Measurements from ENCODE around the gene ARFGAP2. TPM values are rescaled to one million over a fixed set of nuclear protein-coding genes. Genes with fewer than 3 reads are reported as not detected.

Gene ARFGAP2
- polyA plus RNA-seq, 1 of the 3 experiments (the other 2 are of a cell fraction), result 52.5 TPM

DNA sequence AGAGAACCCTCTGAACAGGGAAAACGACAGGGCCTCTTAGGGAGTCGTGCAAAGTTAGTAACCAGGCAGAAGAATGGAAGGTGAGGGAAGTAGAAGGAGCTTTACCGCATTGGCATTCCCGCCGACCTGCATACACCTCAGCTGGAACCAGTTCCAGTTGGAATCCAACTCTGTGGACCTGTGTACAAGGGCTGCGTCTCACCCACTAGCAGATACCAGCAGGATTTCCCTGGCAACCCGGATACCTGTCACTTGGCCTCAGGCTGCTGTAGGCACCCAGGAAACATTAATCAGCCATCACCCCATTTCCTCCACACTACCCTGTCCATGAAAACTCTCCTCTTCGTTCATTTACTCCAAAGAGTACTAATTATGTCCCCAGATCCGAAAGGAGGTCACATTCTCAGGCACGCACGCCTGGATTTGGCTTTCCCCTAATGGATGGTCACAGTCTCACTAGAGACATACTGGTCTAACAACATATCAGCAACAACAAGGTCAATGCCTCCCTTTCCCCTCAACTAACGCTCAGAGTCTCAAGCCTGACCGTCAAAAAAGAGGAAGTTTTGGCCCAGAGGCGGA is 842 bp downstream of the ARFGAP2 start (continued):
- TF ChIP-seq, protein P1, sequence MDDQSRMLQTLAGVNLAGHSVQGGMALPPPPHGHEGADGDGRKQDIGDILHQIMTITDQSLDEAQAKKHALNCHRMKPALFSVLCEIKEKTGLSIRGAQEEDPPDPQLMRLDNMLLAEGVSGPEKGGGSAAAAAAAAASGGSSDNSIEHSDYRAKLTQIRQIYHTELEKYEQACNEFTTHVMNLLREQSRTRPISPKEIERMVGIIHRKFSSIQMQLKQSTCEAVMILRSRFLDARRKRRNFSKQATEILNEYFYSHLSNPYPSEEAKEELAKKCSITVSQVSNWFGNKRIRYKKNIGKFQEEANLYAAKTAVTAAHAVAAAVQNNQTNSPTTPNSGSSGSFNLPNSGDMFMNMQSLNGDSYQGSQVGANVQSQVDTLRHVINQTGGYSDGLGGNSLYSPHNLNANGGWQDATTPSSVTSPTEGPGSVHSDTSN (IDR thresholded peaks at IDR 0.05), result no peak
- TF ChIP-seq RCOR1 (IDR thresholded peaks at IDR 0.05; ENCODE audit: low read length) (no peak), EP300 (IDR thresholded peaks at IDR 0.05; ENCODE audit: borderline replicate concordance in 1 of 2, low read depth in 1 of 2, low read length in 1 of 2) (no peak), YY1 (IDR thresholded peaks at IDR 0.05; ENCODE audit: low read depth) (no peak)
- TF ChIP-seq, protein P2, sequence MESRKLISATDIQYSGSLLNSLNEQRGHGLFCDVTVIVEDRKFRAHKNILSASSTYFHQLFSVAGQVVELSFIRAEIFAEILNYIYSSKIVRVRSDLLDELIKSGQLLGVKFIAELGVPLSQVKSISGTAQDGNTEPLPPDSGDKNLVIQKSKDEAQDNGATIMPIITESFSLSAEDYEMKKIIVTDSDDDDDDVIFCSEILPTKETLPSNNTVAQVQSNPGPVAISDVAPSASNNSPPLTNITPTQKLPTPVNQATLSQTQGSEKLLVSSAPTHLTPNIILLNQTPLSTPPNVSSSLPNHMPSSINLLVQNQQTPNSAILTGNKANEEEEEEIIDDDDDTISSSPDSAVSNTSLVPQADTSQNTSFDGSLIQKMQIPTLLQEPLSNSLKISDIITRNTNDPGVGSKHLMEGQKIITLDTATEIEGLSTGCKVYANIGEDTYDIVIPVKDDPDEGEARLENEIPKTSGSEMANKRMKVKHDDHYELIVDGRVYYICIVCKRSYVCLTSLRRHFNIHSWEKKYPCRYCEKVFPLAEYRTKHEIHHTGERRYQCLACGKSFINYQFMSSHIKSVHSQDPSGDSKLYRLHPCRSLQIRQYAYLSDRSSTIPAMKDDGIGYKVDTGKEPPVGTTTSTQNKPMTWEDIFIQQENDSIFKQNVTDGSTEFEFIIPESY (IDR thresholded peaks at IDR 0.05; ENCODE audit: borderline replicate concordance, low read depth), result no peak
- TF ChIP-seq, protein P3, sequence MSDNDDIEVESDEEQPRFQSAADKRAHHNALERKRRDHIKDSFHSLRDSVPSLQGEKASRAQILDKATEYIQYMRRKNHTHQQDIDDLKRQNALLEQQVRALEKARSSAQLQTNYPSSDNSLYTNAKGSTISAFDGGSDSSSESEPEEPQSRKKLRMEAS (IDR thresholded peaks at IDR 0.05; ENCODE audit: low read depth), result no peak

DNA sequence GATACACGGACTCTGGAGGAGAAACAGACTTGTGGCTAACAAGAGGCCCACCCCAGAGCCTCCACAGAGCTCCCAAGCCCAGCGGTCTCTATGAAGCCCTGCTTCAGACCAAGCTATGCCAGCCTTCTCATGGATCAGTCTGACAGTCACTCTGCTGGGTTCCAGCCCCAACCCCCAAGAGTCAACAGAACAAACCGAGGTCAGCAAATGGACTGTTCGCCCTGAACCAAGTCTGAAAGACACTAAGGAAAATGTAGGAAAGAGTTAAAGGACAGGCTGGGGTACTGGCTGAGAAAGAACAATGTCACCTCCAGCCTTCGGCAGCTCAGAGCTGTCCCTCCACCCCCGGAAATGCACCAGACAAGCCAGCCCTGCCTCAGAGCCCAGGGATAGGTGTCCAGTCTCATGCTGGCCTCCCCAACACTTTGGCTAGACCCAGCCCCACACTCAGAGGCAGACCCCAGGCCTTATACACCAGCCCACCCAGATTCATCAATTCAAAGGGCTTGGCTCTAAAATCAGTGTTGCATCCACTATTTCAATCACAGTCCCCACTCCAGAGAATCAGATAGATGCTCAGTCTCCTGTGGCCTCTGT is 3.8 kb downstream of the ARFGAP2 start:
- 89% methylated on average over 6 of the region's 6 CpGs for WGBS (ENCODE audit: low lambda C conversion rate)
- Histone ChIP-seq H3K9me3 (no peaks in the 10 kb centered on the region), H3K36me3 (replicated peaks in 1 of 2; ENCODE audit: control insufficient read depth in 1 of 2, insufficient read depth in 2 of 2, low read length in 1 of 2) (peaks cover 30 to 46% of the 10 kb centered on the region in 2 experiments), H3K4me1 (ENCODE audit: control insufficient read depth in 1 of 2, insufficient read depth in 2 of 2, low read depth in 1 of 2, low read length in 1 of 2) (peaks cover 15 to 16% of the 10 kb centered on the region in 2 experiments), H3K4me3 (ENCODE audit: low read depth in 2 of 2, low read length in 1 of 2) (no peak overlapping the region), H3F3A (replicated peaks; ENCODE audit: insufficient read depth) (peaks cover 8% of the 10 kb centered on the region), H3K27me3 (ENCODE audit: insufficient read depth) (no peaks in the 10 kb centered on the region), H3K9me2 (no peaks in the 10 kb centered on the region), H3K79me2 (ENCODE audit: insufficient read depth) (peaks cover 72% of the 10 kb centered on the region), H2AFZ (ENCODE audit: low read depth) (no peak overlapping the region), H3K4me2 (no peak overlapping the region), H4K20me1 (ENCODE audit: insufficient read depth) (no peaks in the 10 kb centered on the region), H3K27ac (ENCODE audit: low read depth in 2 of 2, low read length in 1 of 2) (no peak overlapping the region), H3K9ac (no peak overlapping the region)
- CTCF ChIA-PET, result interaction anchor here (1.0 to 3.4 kb wide), 3 partner anchors 10 to 227 kb away, joined by 3 to 18 read pairs (median 6); no protein-coding TSS in a partner anchor
- DNase-seq, result no peak
- POLR2A ChIA-PET, result interaction anchor here (0.9 kb wide), 1 partner anchor 15 kb away, joined by 3 read pairs; no protein-coding TSS in a partner anchor
- TF ChIP-seq RAD21 (IDR thresholded peaks at IDR 0.05; ENCODE audit: low read length), result no peak

GRCh38 chr11:47171856-47172255 is 4.8 kb downstream of the ARFGAP2 start:
- no peak for DNase-seq
- POLR2A ChIA-PET, result interaction anchor here (0.9 kb wide), 1 partner anchor 14 kb away, joined by 3 read pairs; no protein-coding TSS in a partner anchor
- Histone ChIP-seq H3K4me2 (no peak overlapping the region), H4K20me1 (ENCODE audit: insufficient read depth) (no peaks in the 10 kb centered on the region), H3K36me3 (replicated peaks in 1 of 2; ENCODE audit: control insufficient read depth in 1 of 2, insufficient read depth in 2 of 2, low read length in 1 of 2) (peaks cover 34 to 56% of the 10 kb centered on the region in 2 experiments), H3K9ac (no peak overlapping the region), H3K9me3 (no peaks in the 10 kb centered on the region), H3K27me3 (ENCODE audit: insufficient read depth) (no peaks in the 10 kb centered on the region), H3K27ac (ENCODE audit: low read depth in 2 of 2, low read length in 1 of 2) (no peak overlapping the region), H3K79me2 (ENCODE audit: insufficient read depth) (peaks cover 72% of the 10 kb centered on the region), H3K9me2 (no peaks in the 10 kb centered on the region), H2AFZ (ENCODE audit: low read depth) (no peak overlapping the region), H3K4me3 (ENCODE audit: low read depth in 2 of 2, low read length in 1 of 2) (no peak overlapping the region), H3F3A (replicated peaks; ENCODE audit: insufficient read depth) (no peaks in the 10 kb centered on the region), H3K4me1 (ENCODE audit: control insufficient read depth in 1 of 2, insufficient read depth in 2 of 2, low read depth in 1 of 2, low read length in 1 of 2) (peaks cover 11% of the 10 kb centered on the region in 2 experiments)
- TF ChIP-seq, protein P4, sequence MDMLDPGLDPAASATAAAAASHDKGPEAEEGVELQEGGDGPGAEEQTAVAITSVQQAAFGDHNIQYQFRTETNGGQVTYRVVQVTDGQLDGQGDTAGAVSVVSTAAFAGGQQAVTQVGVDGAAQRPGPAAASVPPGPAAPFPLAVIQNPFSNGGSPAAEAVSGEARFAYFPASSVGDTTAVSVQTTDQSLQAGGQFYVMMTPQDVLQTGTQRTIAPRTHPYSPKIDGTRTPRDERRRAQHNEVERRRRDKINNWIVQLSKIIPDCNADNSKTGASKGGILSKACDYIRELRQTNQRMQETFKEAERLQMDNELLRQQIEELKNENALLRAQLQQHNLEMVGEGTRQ (IDR thresholded peaks at IDR 0.05; ENCODE audit: borderline replicate concordance, low read depth, low read length), result no peak
- TF ChIP-seq JUND (IDR thresholded peaks at IDR 0.05), result no peak
- TF ChIP-seq, protein P1 (IDR thresholded peaks at IDR 0.05), result no peak
- CTCF ChIA-PET, result interaction anchor here (1.3 to 3.4 kb wide), 3 partner anchors 9 to 19 kb away, joined by 3 to 18 read pairs (median 6); no protein-coding TSS in a partner anchor
- WGBS (ENCODE audit: low lambda C conversion rate), result 94% methylated on average over 8 of the region's 8 CpGs

Measured in SK-N-SH (cell line).